ENCODE data around the gene EFCAB6.

EFCAB6 gene

DNA sequence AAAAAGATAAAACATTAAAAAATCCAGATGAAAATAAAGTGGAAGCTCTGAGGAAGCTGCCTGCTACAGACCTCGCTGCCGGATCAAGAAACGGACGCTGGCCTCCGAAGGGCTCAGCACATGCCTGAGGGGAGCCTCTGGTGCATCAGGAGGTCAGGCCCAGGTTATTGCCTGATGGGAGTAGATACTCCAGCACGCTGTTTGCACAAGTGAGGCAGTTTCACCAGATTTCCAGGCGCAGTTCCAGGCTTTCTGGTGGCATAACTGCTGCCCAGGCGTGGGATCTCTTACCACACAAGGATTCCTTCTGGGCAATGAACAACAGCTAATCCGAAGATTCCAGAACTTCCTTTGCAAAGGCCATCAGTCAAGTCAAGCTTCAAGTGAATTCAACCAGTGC lies 246.1 kb downstream of the EFCAB6 start:
- no peak for DNase-seq

DNA sequence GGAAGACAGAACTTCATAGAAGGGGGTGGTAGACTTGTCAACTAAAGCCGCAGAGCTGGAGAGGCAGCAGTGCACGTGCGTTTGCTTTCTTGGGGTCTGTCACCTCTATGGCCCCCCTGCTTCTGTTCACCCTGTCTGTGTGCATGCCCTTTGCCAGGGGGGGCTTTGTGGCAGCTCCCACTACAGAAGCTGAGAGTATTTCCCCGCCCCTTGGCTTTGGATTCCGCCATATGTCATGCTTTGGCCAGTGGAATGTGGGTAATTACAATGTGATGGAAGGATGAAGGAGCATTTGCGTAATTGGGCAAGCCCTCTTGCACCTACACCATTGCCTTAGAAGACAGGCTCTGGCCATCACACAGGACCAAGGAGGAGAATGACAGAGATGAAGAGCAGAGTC lies 247.2 kb downstream of the EFCAB6 start:
- DNase-seq = no peak

DNA sequence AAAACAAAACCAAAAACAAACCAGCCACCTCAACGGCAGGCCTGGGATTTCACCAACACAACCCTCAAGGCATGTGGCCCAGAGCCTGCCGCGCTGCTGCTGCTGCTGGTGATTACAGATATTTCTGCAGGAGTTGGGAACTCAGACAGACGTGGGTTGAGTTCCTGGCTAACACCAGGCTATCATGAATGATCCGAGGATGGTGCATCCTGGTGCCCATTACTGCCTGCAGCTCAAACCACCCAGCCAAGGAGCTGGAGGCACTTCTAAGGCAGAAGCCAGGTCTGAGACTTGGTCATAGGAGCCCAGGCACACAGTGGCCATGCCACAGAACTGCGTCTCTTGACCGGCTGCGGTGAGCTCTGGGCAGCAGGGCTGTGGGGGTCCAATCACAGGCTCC lies 248.5 kb downstream of the EFCAB6 start:
- no peak for DNase-seq

DNA sequence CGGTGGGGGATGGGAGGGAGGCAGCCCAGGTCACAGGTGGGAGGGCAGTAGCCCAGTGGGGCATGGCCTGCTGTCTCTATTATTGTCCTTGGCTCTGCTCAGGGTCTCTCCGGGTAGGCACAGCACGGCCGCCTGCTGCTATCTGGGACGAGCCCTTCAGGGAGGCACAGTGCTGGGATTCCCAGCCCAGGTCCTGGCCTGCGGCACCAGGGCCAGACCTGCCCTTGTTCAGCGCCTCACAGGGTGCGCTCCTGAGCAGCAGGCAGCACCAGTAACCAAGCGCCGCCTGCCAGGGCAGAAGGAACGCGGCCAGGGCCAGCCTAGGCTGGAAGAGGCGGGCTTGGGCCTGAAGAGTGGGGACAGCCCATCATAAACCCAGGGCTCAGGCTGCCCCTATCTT lies 249.3 kb downstream of the EFCAB6 start:
- no peak for DNase-seq

DNA sequence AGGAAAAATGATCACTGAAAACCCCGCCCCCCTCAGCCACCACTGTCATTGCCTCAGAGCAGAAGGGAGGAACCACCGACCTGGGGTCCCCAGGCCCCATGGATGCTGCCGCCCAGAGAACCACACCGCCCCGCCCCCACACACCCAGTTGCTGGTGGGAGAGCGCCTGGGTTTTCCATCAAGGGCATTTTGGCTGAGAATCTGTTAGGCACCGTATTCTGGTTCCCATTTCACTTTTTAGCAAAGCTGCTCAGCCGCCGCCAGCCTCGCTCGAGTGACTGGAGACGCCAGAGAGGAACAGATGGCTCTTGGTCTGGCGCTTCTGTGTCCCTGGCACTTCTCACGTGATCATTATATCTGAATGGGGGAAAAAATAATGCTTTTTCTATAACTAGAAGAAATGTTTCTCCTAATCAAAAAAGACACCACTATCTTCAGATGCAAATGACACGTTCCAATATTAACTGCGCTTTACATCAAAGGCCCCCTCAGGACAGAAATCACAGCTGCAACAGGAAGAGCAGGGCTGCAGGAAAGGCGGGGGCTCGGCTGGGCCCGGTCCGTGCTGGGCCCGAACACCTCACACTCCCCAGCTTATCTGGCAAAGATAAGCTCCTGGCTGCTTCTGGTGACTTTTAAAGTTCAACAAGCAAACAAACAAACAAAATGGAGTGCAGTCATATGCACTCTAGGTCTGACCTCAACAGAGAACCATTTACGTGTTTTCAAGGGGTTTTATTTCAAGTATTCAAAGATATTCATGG lies 250.5 kb downstream of the EFCAB6 start:
- DNase-seq = no peak

DNA sequence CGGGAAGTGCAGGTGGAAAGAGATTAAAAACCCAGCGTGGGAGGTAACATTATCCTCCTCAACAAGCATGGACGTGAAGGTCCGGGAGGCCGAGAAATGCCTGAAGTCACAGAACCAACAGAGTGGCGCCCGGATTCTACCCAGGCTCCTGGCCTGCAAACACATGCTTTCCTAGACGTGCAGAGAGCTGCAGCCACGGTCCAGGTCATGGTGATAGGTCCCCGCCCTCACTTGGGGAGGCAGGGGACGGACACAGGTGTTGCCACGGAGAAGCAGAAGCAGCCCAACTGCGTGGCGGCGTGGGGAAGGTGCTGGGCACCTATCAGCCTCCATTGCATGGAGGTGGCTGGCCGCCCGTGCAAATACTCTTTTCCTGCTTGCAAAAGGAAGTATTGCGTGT lies 251.5 kb downstream of the EFCAB6 start:
- DNase-seq = no peak

DNA sequence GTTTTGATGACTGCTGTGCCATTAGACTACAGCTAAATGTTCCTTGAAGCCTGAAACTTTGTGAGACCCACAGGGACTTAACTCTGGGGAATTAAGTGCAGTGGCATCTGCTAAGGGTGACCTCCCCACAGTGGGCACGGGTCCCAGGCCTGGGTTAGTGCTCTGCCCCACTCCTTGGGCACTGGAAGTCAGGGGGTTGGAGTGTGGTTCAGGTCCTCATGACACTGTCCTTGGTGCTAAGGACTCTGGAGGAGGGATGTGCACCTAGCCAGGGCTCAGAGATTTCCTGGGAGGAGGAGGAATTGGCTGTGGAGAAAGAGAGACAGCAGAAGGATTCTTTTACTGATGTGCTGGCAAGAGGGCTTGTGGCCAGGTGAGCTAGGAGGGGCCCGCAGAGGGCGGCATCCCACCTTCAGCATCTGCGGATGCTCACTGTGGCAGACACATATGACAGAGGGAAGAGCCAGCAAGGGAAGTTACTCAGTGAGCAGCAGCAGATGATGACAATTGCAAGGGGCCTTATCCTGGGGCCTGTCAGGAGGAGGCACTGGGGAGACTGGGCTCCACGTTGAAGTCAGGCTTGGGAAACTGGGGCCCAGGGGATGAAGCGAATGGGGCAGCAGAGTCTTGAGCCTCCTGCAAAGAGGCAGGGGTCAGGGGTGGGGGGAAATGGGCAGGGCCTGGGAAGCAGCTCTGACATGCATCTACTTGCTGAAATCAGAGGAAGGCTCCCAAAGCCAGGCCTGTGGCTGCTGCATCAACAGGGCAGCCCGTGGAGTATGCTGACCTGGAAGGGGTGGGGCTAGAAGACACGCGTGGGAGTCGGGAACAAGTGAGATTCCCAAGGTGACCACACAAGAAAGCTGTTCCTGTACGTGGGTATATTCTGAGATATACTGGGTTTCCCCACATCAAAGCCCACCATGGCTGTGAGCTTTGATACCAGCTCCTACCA lies 256.3 kb downstream of the EFCAB6 start:
- DNase-seq = no peak

DNA sequence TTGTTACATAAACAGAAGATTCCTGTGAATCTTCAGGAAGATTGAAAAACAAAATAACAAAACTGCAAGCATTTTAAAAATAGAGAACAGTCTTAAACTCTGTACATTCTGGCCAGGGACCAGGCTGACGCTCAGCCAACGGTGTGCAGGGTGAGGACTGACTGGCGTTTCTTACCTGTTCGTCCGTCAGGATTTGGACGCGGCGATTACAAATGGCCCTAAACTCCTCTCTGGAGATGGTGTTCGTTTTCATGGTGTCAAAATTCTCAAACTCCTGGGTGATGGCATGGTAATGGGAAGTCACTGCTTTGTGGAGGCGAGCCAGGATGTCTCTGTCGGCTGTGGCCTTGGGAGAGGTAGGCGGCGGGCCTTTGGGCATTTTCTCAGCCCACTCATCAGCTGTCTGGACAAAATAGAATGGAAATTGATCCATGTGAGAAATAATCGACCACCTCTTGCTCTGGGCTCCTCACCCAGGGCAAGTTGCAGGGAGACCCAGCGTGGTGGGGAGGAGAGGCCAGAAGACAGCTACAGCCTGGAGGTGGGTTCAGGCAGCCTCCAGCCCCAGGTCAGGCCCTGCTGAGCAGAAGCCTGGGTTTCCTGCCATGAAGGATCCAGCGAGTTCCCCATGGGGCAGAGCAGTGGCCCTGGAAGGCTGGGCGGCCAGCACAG lies 257.3 kb downstream of the EFCAB6 start:
- DNase-seq = no peak

DNA sequence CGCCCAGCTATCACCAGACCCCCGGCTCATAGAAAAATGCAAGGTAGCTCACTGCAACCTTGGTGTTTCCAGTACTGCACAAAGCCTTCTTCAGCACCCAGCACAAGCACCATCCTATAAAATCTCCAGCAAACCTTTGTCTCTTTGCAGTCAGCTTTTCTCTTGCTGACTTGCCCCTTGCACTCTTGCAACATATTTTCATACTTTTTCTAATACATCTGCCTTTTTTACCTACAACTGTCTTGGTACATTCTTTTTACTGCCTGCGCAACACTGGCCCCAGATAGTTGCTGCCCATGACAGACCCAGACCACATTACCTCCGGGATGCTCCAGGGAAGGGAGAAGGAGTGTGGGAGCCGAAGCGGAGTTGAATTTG lies 257.9 kb downstream of the EFCAB6 start:
- DNase-seq = no peak

DNA sequence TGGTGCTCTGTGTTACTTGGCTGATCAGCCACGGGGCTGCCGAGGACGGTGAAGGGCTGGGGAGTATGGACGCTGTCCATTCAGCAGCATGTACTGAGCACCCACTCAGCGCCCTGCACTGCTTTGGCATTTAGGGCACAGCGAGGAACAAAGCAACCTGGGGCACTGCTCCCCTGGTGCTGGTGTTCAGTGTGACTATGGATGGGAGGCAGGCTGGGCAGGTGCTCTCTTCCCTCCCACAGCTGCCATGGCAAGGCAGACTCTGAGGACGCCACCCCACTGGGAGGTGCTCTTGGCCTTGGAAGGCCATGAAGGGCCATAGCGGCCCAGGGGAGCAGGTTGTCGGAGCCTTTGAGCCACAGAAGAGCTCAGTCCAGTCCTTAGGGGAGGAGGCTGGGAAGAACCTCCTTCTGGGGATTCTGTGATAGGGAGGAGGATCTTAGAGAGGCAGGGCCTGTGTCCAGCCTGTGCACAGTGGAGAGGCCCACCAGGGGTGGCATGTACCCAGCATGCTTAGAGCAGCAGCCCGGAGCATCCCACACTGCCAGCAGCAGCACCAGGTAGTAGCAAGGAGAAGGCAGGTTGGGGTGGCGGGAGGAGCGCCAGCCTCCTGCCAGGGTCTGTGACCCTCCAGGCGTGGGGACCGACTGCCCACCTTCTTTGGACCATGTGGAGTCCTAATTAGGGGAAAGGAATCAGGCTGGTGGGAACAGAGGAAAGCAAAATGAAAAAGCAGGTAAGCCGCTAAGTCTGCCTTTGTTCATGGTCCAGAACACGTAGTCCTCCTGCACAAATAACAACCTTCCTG lies 258.4 kb downstream of the EFCAB6 start:
- no peak for DNase-seq

DNA sequence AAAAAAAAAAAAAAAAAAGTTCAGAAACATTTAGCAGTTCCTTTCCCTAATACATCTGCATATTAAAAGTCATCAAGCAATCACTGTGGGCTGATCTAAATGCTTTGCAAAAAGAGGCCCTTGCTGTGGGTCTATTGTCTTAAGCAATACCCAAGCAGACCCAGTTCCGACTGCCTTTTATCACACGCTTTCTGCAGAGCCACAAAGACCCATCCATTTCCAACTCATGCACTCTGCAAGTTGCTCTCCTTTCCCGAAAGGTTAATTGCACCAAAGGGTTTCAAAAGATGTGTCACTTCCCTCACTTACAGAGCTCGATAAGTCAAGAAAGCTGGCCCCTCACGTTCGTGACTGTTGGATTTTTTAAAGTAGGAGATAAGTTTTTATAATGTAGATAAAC lies 261.4 kb downstream of the EFCAB6 start:
- no peak for DNase-seq

DNA sequence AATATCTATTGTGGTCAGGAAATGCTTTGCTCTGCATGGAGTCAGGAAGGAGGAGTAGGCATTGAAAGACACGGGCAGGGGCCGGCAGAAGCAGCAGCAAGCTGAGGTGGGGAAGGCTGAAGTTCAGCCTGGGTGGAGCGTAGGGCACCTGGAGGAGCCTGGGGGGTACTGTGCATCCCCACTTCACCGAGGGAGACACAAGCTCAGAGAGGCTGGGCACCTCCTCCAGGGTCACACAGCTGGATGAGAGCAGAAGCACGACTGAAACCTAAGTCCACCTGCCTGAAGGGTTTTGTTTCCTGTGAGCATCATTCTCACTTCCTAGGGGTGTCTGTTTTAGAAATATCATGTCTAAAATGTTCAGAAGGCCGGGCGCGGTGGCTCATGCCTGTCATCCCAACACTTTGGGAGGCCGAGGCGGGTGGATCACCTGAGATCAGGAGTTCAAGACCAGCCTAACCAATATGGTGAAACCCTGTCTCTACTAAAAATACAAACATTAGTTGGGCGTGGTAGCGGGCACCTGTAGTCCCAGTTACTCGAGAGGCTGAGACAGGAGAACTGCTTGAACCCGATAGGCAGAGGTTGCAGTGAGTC lies 262.0 kb downstream of the EFCAB6 start:
- DNase-seq = no peak

DNA sequence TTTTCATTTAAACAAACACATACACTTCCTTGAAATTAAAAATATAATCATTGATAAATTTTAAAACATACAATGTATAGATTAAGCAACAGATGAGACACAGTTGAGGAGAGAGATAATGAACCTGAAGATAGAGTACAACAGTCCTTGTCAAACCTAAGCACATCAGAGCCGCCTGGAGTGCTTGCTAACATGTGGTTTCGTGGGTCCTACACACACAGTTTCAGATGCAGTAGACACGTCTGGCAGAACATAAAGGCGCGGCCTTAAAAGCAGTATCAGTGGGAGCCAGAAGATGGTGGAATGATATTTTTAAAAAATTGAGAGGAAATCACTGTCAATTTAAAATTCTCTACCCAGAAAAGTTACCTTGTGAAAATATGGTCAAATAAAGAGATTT lies 265.9 kb downstream of the EFCAB6 start:
- no peak for DNase-seq

DNA sequence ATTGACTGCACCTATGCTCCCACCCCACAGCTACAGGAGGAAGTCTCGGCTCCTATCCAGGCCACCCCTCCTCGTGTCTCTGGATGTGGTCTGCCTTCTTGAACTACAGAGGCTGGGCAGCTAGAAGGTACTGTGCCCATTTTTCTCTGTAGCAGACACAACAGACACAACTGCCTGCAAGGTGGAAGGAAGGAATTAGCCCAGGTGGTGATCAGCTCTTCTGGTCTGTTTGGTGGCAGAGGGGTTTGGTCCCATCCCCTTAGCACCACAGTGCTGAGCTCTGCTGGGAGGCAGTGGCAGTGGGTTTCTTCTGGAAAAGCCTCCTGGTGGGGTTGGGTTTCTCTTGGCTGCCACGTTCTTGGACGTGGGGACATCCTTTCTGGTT lies 267.8 kb downstream of the EFCAB6 start:
- no peak for DNase-seq

DNA sequence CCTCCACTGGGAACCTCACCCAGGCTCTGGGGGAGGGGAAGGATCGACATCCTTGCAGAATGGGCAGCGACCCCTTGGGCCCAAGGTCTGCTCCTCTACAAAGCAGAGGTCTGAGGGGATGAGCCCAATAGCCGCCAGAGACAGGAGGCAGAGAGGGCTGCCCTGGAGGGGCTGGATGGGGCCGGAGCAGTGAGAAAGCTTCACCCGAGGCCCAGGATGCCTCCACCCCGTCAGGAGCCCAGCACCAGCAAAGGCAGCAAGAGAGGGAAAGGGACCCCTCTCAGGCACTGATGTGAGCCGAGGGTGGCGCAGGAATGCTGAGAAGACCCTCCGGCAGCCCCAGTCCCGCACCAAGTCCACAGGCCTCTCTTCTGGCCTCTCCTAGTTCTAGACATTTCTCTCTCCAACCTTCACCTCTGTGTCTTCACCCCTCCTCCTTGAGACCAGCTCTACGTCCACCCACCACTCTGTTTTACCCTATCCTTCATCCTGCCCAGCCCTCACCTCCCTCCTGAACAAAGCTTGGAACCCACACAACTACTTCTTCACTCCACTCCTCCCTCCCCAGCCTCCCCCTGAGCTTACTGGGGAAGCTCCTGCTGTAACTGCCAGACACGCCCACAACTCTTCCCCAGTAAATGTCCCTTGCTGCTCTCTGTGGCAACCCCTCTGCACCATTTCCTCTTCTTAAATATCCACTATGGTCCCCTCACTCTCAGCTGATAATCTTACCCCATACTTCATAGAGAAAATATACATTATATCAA lies 268.4 kb downstream of the EFCAB6 start:
- no peak for DNase-seq

DNA sequence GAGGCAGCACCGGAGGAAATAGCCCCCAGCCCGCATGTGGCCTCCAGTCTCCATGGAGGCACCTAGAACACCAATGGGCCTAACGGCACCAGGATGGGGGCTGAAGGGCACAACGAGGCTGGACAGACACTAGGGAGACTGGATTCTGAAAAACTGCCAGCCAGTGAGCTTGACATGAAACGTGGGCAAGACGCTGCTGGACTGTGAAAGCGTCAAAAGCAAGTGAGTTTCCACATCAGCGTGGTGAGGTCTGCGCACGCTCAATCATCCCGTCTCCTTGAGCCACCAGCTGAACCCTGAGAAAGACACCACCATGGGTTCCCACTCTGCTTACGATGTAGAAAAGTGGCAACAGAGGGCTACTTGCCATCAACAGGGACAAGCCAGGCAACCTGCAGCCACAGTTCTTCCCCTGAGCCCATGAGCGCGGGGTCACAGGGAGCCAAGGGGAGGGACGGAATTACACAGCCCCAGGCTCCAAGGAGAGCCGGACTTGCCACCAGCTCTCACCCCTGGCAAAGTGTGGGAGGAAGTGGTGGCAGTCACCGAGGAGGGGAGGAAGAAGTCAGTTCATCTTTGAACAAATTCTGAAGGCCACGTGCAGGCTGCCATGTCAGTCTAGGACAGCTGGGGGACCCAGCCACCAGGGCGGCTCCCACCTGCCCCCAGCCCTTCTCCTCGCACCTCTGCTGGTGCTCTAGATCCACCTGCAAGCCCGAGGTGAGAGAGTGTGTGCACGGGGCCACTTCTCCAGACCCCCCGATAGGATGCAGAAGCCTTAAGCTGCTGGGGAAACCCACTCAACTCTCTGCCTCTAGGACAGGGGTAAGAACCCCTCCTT lies 269.2 kb downstream of the EFCAB6 start:
- DNase-seq = no peak

DNA sequence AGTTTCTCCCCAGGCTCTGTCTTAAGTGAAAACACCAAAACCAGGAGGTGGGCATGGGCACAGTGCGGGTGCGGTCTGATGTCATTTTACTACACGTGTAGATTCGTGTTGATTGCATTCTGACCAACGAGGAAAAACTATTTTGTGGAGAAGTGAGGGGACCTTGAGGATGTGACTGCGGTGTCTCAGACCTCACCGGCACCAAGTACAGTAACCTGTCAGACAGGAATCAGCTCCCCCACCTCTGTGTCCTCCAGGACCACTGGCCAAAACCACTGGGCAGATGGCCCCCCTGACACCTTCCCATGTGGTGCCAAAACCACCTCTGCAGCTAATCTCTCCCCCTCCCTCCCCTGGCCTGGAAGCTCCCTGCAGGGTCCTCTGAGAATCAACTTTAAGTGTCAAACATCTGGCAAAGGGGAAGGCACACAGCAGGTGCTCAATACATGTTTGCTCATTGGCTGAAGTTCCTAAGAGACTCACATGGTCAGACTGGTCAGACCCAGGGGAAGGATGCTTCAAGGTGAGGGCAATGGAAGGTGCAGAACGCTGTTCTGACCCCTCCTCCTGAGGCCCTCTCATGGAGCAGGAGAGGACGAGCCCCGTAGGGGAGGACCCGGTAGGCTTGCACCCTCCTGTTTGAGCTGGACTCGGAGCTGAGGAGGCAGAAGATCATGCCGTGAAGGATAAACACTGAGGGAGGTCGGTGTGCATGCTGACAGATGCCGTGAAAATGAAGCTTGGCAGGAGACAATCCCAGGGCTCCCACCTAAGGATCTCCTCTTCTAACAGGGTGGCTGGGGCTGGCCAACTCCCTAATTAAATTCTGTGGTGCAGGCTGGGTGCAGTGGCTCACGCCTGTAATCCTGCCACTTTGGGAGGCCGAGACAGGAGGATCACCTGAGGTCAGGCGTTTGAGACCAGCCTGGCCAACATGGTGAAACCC lies 270.4 kb downstream of the EFCAB6 start:
- DNase-seq = no peak

DNA sequence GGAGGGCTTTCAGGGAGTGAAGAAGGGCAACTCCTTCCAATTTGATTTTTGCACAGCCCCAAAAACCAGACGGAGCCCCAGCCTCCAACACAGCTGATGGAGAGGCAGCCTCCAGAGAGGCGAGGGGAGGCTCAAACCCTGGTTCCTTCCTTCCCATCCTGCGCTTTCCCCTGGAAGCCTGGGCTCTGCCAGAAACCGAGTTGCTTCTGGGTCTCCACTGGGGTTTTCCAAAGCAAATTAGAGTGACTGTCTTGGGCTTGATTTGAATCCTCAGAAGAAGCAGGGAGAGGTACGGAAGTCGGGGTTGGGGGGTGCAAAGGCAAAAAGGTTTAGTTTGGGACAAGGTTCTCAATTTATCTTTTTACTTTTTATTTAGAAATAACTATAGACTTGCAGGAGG lies 271.1 kb downstream of the EFCAB6 start:
- DNase-seq = no peak

DNA sequence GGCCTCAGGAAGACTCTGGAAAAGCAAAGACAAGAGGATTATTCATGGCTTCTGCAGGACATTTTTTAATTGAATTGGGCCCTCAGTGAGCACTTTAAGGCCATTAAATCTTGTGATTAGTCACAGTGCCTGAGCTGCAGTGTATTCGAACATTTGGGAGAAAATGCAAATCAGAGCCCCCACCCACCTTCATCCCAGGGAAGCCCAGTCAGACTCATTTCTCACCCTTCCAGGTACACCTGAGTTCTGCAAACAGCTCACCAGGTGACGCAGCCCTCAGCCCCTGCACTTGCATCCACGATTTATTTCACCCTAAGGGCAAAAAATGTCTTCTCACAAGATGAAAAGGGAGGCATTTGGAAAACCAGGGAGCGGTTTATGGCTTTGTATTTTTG lies 271.6 kb downstream of the EFCAB6 start:
- DNase-seq = no peak
